CD4-positive, alpha-beta T cell (primary cell): Measurements from ENCODE around the gene BTNL9. TPM values are rescaled to one million over a fixed set of nuclear protein-coding genes. Genes with fewer than 3 reads are reported as not detected.

ENCODE experiments used
- ATAC-seq: fragments of 200-7000 bp; cut with Tn5 transposase; one replicate; pipeline ENCODE4 v1.10.0; 2022; ENCODE audit warnings: mild to moderate bottlenecking; ENCODE audit not compliant: poor library complexity
- CTCF ChIA-PET: fragments of 350-600 bp; sonication (Branson Sonifier 250); formaldehyde crosslinking; loops from one replicate; lab custom pipeline; 2021; ENCODE audit warnings: antibody characterized with exemption, inconsistent platforms; lab: Charles Lee
- POLR2A ChIA-PET: fragments of 350-600 bp; sonication (Branson Sonifier 250); formaldehyde crosslinking; loops from one replicate; lab custom pipeline; 2021; ENCODE audit warnings: antibody characterized with exemption, inconsistent platforms; lab: Charles Lee
- DNase-seq, 14 experiments: peaks; one replicate each; pipeline ENCODE4 v3.0.0-alpha.2; 2013 to 2020; ENCODE audit warnings: mixed read lengths in 2 of 14
- H3K27ac ChIP-seq, 2 donors: one replicate each; pipeline versions ENCODE4 v1.5.1 to v1.7.0; 2013; ENCODE audit warnings: low read length in 2 of 2, low read depth in 1 of 2, mild to moderate bottlenecking in 1 of 2
- H3K27me3 ChIP-seq, 2 experiments: 1 replicate in 1 of 2; 2 replicates in 1 of 2; pipeline versions ENCODE4 v1.6.1 to v1.7.0; 2013; ENCODE audit warnings: low read length in 2 of 2, control low read depth in 1 of 2, mild to moderate bottlenecking in 1 of 2, moderate library complexity in 1 of 2; ENCODE audit not compliant: insufficient read depth in 2 of 2, control insufficient read depth in 1 of 2
- H3K36me3 ChIP-seq: one replicate; pipeline ENCODE4 v1.6.1; 2013; ENCODE audit warnings: low read length, control low read depth; ENCODE audit not compliant: insufficient read depth
- H3K4me1 ChIP-seq: one replicate; pipeline ENCODE4 v1.6.1; 2013; ENCODE audit warnings: low read length, control low read depth; ENCODE audit not compliant: insufficient read depth
- H3K4me3 ChIP-seq: one replicate; pipeline ENCODE4 v1.5.1; 2013; ENCODE audit warnings: mild to moderate bottlenecking, low read length, moderate library complexity
- H3K9me3 ChIP-seq, 2 experiments: 1 replicate in 1 of 2; 2 replicates in 1 of 2; pipeline versions ENCODE4 v1.6.1 to v1.7.0; 2013; ENCODE audit warnings: low read length in 2 of 2, mild to moderate bottlenecking in 2 of 2, control low read depth in 1 of 2, moderate library complexity in 1 of 2; ENCODE audit not compliant: control insufficient read depth in 1 of 2, insufficient read depth in 1 of 2
- H3K27ac Mint-ChIP-seq: one replicate; pipeline ENCODE4 v1.8.0; 2020; ENCODE audit warnings: mixed read lengths
- H3K27me3 Mint-ChIP-seq: one replicate; pipeline ENCODE4 v1.8.0; 2021; ENCODE audit warnings: mixed read lengths
- H3K36me3 Mint-ChIP-seq: one replicate; pipeline ENCODE4 v1.8.0; 2021; ENCODE audit warnings: low read depth, mixed read lengths
- H3K4me1 Mint-ChIP-seq: one replicate; pipeline ENCODE4 v1.8.0; 2021; ENCODE audit warnings: low read depth, mixed read lengths
- H3K4me3 Mint-ChIP-seq: one replicate; pipeline ENCODE4 v1.8.0; 2020; ENCODE audit warnings: mild to moderate bottlenecking, mixed read lengths
- H3K9me3 Mint-ChIP-seq: one replicate; pipeline ENCODE4 v1.8.0; 2020; ENCODE audit warnings: mixed read lengths
- CTCF ChIP-seq: fragments of 200-600 bp; IDR thresholded peaks from one replicate; pipeline ENCODE4 v1.8.0; 2022; ENCODE audit warnings: antibody characterized with exemption, mild to moderate bottlenecking
- intact Hi-C, 2 experiments: fragments of 100-400 bp; cut with DNase I in 1 of 2; cut with micrococcal nuclease in 1 of 2; formaldehyde crosslinking; loops; one replicate each; pipeline versions ENCODE4 v1.15.1 to v1.9.0; 2023 to 2025; cut with DNase I, micrococcal nuclease
- total RNA-seq, 174 experiments: library from RNA in 2 of 174; stranded (reverse) in 2 of 174; gene quantifications; one replicate each; pipeline ENCODE4 v1.2.3 and lab custom pipeline; 2021 to 2026

The BTNL9 gene
- total RNA-seq, 2 experiments from 2014 or later = not detected

DNA sequence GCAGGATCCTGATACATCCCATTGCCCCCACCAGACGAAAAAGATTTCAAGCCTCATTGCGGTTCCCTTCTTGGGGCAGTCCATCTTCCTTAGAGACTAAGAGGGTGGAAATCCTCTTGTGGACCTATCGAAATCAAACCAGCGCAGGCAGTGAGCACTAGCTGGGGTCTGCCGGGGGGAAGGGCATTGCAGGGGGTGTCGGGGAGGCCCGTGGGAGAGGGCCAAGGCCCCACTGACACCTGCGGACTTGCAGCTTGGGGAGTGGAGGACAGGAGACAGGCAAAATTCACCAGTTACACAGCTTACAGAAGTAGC is 522 bp downstream of the BTNL9 start:
- POLR2A ChIA-PET = interaction anchor here (0.6 kb wide), 1 partner anchor 18 kb away, joined by 3 read pairs; no protein-coding TSS in a partner anchor
- H3K36me3 Mint-ChIP-seq = no peaks in the 10 kb centered on the region
- no peaks in the 10 kb centered on the region for H3K9me3 Mint-ChIP-seq
- no peaks in the 10 kb centered on the region for H3K36me3 ChIP-seq
- peaks cover 39% of the 10 kb centered on the region for H3K27me3 Mint-ChIP-seq
- intact Hi-C loops = no loop called here
- H3K27ac Mint-ChIP-seq = no peak overlapping the region
- TF ChIP-seq CTCF = no peak
- no peak overlapping the region for H3K27ac ChIP-seq
- H3K27me3 ChIP-seq = peaks cover 19 to 37% of the 10 kb centered on the region in 2 experiments
- no peaks in the 10 kb centered on the region for H3K4me1 Mint-ChIP-seq
- CTCF ChIA-PET = no interaction called here
- no peak overlapping the region for H3K4me3 Mint-ChIP-seq
- H3K9me3 ChIP-seq = peaks cover 0 to 10% of the 10 kb centered on the region in 2 experiments
- DNase-seq = no peak
- ATAC-seq = no peak
- H3K4me1 ChIP-seq = no peaks in the 10 kb centered on the region
- H3K4me3 ChIP-seq = no peak overlapping the region

DNA sequence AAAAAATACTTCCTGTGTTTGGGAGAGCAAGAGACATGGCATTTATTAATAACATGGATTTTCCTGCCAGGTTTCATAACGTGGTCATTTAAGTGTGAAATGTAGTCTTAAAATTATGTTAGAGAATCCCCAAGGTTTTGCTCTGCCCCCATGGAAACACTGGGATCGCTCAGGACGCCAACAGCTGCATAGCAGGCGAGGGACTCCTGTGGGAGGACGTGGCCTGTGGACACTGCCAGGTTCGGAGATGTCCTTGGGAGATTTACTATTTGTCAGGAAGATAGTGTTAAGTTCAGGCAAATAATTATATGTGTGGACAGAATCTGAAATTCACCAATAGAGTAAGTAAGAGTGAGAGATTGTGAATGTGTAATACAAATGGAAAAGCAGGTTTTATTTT is 977 bp downstream of the BTNL9 start:
- no peak overlapping the region for H3K4me3 ChIP-seq
- H3K4me3 Mint-ChIP-seq = no peak overlapping the region
- H3K27ac Mint-ChIP-seq = no peak overlapping the region
- H3K4me1 Mint-ChIP-seq = no peaks in the 10 kb centered on the region
- no peak for DNase-seq
- CTCF ChIA-PET = no interaction called here
- no peak for TF ChIP-seq CTCF
- no peak for ATAC-seq
- intact Hi-C loops = no loop called here
- POLR2A ChIA-PET = no interaction called here
- H3K27me3 ChIP-seq = peaks cover 19 to 38% of the 10 kb centered on the region in 2 experiments
- no peaks in the 10 kb centered on the region for H3K4me1 ChIP-seq
- no peaks in the 10 kb centered on the region for H3K9me3 Mint-ChIP-seq
- peaks cover 0 to 13% of the 10 kb centered on the region in 2 experiments for H3K9me3 ChIP-seq
- peaks cover 39% of the 10 kb centered on the region for H3K27me3 Mint-ChIP-seq
- no peak overlapping the region for H3K27ac ChIP-seq
- H3K36me3 Mint-ChIP-seq = no peaks in the 10 kb centered on the region
- H3K36me3 ChIP-seq = no peaks in the 10 kb centered on the region

DNA sequence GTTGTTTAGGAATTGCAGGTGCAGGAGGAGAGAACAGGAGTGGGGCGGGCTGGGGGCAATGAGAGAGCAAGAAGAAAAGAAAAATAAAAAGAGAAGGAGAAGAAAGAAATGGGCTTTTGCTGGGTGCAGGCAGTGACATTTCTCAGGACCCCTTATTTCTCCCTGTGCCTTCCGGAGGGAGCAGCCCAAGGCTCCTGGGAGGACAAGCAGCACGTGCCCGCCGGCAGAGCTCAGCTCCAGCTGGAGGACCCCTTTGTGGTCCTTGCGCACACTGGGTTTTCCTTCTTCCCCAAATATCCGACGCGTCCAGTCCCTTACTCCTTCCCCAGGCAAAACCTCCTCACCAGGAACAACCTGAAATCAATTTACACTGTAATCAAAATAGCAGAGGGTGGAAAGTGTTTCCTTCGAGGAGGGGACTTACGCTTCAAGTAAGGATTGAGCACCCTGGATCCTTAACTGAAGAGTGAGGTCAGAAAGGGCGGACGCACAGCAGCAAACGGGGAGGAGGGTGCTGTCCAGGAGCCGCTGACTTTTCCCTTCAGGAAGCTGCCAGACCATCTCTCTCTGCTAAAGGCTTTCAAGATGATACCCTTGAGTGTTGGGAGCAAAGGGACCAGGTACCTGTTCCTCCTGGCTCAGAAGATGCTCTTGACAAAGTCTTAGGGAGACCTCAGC is 2.1 kb downstream of the BTNL9 start:
- H3K36me3 Mint-ChIP-seq = no peaks in the 10 kb centered on the region
- Histone ChIP-seq H3K36me3 (no peaks in the 10 kb centered on the region), H3K4me3 (no peak overlapping the region), H3K4me1 (no peaks in the 10 kb centered on the region), H3K9me3 (peaks cover 0 to 7% of the 10 kb centered on the region in 2 experiments), H3K27me3 (peaks cover 29 to 38% of the 10 kb centered on the region in 2 experiments), H3K27ac (no peak overlapping the region)
- intact Hi-C loops = no loop called here
- no peak overlapping the region for H3K4me3 Mint-ChIP-seq
- H3K9me3 Mint-ChIP-seq = no peaks in the 10 kb centered on the region
- peak in 1 of 14 experiments; percentile 12 for DNase-seq
- TF ChIP-seq CTCF = no peak
- H3K4me1 Mint-ChIP-seq = no peaks in the 10 kb centered on the region
- H3K27ac Mint-ChIP-seq = no peak overlapping the region
- H3K27me3 Mint-ChIP-seq = peaks cover 39% of the 10 kb centered on the region
- no peak for ATAC-seq
- CTCF ChIA-PET = no interaction called here
- POLR2A ChIA-PET = no interaction called here
